DND-41 (cell line): ENCODE results near the gene EPHA10.

ENCODE experiments used
- EZH2 ChIP-seq: IDR thresholded peaks from 3 replicates; pipeline ENCODE4 v1.6.1; 2012; ENCODE audit warnings: borderline replicate concordance, low read depth, mild to moderate bottlenecking, moderate library complexity, low read length, inconsistent platforms; ENCODE audit not compliant: severe bottlenecking
- TF ChIP-seq, protein P1 (sequence below): IDR thresholded peaks from 2 replicates; pipeline ENCODE4 v1.5.1; 2012; ENCODE audit warnings: borderline replicate concordance, low read length, moderate library complexity, mild to moderate bottlenecking; ENCODE audit not compliant: poor library complexity, severe bottlenecking; ENCODE audit errors: extremely low read depth

DNA sequence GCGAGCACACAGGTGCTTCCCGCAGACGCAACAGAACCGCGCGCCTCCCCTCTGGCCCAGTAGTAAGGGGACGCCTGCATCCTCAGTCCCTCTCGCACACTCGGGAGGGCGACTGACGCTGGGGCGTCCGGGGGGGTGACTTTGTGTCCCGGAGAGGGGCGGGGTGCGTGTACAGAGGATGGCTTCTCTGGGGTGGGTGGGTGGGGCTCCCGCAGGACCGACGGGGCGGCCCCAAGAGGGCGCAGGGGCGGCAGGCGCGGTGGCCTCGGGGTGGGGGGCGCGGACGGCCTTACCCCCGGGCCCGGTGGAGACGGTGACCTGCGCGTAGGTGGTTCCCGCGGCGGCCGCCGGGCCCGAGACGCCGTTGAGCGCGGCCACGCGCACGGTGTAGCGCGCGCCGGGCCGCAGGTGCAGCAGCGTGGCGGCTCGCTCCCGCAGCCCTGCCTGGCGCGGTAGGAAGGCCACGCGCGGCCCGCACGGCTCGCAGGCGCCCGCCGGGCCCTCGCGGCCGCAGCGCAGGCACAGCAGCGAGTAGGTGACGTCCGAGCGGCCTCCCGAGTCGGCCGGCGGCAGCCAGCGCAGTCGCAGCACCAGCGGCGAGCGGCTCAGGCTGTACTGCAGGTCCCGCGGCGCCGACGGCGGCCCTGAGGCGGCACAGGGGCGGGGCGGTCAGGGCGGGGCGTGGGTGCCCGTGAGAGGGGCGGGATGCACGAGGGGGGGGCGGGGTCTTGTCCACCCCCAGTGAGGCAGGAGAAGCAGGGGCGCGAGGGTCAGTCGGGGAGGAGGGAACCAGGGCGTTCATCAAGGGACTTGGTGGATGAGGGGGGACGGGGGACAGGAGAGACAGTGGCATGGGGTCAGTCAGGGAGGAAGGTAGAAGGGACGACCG lies 12.1 kb downstream of the EPHA10 start:
- TF ChIP-seq, protein P1, sequence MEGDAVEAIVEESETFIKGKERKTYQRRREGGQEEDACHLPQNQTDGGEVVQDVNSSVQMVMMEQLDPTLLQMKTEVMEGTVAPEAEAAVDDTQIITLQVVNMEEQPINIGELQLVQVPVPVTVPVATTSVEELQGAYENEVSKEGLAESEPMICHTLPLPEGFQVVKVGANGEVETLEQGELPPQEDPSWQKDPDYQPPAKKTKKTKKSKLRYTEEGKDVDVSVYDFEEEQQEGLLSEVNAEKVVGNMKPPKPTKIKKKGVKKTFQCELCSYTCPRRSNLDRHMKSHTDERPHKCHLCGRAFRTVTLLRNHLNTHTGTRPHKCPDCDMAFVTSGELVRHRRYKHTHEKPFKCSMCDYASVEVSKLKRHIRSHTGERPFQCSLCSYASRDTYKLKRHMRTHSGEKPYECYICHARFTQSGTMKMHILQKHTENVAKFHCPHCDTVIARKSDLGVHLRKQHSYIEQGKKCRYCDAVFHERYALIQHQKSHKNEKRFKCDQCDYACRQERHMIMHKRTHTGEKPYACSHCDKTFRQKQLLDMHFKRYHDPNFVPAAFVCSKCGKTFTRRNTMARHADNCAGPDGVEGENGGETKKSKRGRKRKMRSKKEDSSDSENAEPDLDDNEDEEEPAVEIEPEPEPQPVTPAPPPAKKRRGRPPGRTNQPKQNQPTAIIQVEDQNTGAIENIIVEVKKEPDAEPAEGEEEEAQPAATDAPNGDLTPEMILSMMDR = no peak
- no peak for TF ChIP-seq EZH2
